Measurements from ENCODE around the gene CLDN5.

Gene CLDN5

GRCh38 chr22:19504900-19505734, 19.1 kb downstream of the CLDN5 start:
- H3K4me3 ChIP-seq (replicated peaks in 1 of 2; ENCODE audit: low read depth in 2 of 2, low read length in 2 of 2) = no peak overlapping the region
- no peak for DNase-seq (ENCODE audit: low read depth in 2 of 2)
- no peak for TF ChIP-seq CTCF (IDR thresholded peaks at IDR 0.05; ENCODE audit: low read depth, low read length)

GRCh38 chr22:19503869-19504268, 20.3 kb downstream of the CLDN5 start:
- DNase-seq (ENCODE audit: low read depth in 2 of 2) = no peak
- no peak overlapping the region for H3K4me3 ChIP-seq (replicated peaks in 1 of 2; ENCODE audit: low read depth in 2 of 2, low read length in 2 of 2)
- peak; percentile 1 for TF ChIP-seq CTCF (IDR thresholded peaks at IDR 0.05; ENCODE audit: low read depth, low read length)

GRCh38 chr22:19503367-19503766, 20.8 kb downstream of the CLDN5 start:
- TF ChIP-seq CTCF (IDR thresholded peaks at IDR 0.05; ENCODE audit: low read depth, low read length) = no peak
- no peak for DNase-seq (ENCODE audit: low read depth in 2 of 2)

GRCh38 chr22:19501897-19502447, 22.2 kb downstream of the CLDN5 start:
- TF ChIP-seq CTCF (IDR thresholded peaks at IDR 0.05; ENCODE audit: low read depth, low read length) = no peak
- no peak overlapping the region for H3K4me3 ChIP-seq (replicated peaks in 1 of 2; ENCODE audit: low read depth in 2 of 2, low read length in 2 of 2)
- no peak for DNase-seq (ENCODE audit: low read depth in 2 of 2)

More at GRCh38 chr22:19503367-19503766, 20.8 kb downstream of the CLDN5 start:
- no peak overlapping the region for H3K4me3 ChIP-seq (replicated peaks in 1 of 2; ENCODE audit: low read depth in 2 of 2, low read length in 2 of 2)

- H3K4me3 ChIP-seq (replicated peaks in 1 of 2; ENCODE audit: low read depth in 2 of 2, low read length in 2 of 2) = no peak overlapping the region
- TF ChIP-seq CTCF (IDR thresholded peaks at IDR 0.05; ENCODE audit: low read depth, low read length) = no peak
- no peak for DNase-seq (ENCODE audit: low read depth in 2 of 2)
Observed at GRCh38 chr22:19499880-19500242, 24.3 kb downstream of the CLDN5 start.

GRCh38 chr22:19499236-19499879, 24.9 kb downstream of the CLDN5 start:
- DNase-seq (ENCODE audit: low read depth in 2 of 2) = no peak
- H3K4me3 ChIP-seq (replicated peaks in 1 of 2; ENCODE audit: low read depth in 2 of 2, low read length in 2 of 2) = no peak overlapping the region
- no peak for TF ChIP-seq CTCF (IDR thresholded peaks at IDR 0.05; ENCODE audit: low read depth, low read length)
